ENCODE data around the gene TAS2R10.
"Not testable (repeated sequence)": the region's sequence is repeated elsewhere in the genome, so short reads cannot be mapped to it uniquely, and the experiment has no call there.

TAS2R10 gene

DNA sequence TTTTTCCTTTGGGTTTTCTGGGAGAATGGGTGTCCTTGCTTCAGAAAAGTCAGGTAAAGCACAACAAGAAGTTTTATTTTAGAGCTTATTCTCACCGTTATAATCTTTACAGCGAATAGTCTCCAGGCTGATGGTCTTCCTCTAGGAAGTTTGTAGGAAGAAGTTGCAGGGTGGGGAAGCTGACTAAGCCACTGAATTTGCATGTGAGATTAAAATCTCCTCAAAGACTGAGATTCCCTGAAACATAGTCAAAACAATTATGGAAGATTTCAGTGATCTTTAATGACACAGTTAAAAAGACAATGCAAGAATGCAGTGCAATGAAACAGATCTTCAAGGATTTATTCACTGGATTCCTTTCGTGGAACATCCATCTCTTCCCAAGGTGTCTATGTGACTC, 1.2 kb downstream of the TAS2R10 start:
- in situ Hi-C loops (cut with HindIII; ENCODE audit: low pct_unique_long_range_greater_than_20kb, low sequenced_read_pairs), result no loop called here
- TF ChIP-seq JUND (IDR thresholded peaks at IDR 0.05; ENCODE audit: low read depth), result no peak

DNA sequence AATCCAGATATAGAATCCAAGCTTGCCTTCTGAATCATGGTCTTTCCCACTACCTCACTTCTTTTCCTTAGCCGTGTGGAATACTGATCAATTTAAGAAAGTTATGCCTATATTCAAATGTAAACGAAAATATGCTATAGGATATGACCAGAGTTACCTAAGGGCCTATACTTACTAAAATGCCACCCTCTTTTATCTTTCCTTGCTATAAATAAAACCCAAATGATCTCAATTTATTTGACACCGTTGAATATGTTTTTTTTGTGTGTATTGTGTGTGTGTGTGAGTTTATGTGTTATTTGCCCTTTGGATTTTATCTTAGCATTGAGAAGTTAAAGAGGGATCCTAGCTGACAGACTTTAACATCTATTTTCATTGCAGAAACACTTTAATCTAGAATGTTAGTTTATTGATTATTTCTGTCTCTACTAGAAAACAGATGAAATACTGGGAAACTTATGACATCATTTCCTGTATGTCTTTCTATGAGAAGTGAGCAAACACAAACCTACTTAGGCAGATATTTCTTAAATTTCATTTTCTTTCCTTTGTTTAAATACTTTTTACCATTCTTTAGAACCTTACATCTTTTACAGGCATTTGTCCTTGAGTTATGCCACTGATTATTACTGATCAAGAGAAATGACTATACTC, 14.1 kb downstream of the TAS2R10 start:
- in situ Hi-C loops (cut with HindIII; ENCODE audit: low pct_unique_long_range_greater_than_20kb, low sequenced_read_pairs), result no loop called here
- no peak for TF ChIP-seq JUND (IDR thresholded peaks at IDR 0.05; ENCODE audit: low read depth)

More for the DNA sequence above, 1.2 kb downstream of the TAS2R10 start:
- DNase-seq (ENCODE audit: low read depth in 1 of 2, low spot score in 1 of 2), result no peak

DNA sequence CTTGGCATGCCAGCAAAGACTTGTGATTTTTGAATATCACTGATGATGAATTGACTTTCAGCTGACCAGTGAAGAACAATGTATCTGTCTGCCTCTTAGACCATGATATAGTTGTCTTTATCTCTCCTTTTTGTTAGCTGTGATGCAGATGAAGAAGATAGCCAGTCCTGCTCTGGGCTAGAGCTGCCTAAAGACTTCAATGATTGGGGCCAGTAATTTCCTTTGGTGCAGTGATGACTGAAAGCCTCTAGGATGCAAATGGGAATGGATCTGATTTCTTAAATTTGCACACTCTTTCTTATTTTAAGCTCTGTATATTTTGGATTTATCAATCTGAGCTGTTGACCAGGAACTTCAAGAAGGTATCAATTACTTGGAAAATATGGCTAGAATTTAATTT, 16.1 kb downstream of the TAS2R10 start, which contains the start of gene TAS2R9:
TAS2R9 (minus strand) TSS at position 101 of the 400 bp plus-strand sequence; CDS start at position 8, 93 bp downstream.
- DNase-seq (ENCODE audit: low read depth in 1 of 2, low spot score in 1 of 2), result no peak
- in situ Hi-C loops (cut with HindIII; ENCODE audit: low pct_unique_long_range_greater_than_20kb, low sequenced_read_pairs), result no loop called here
- no peak for TF ChIP-seq JUND (IDR thresholded peaks at IDR 0.05; ENCODE audit: low read depth)

More for the DNA sequence above, 14.1 kb downstream of the TAS2R10 start:
- DNase-seq (ENCODE audit: low read depth in 1 of 2, low spot score in 1 of 2), result no peak

DNA sequence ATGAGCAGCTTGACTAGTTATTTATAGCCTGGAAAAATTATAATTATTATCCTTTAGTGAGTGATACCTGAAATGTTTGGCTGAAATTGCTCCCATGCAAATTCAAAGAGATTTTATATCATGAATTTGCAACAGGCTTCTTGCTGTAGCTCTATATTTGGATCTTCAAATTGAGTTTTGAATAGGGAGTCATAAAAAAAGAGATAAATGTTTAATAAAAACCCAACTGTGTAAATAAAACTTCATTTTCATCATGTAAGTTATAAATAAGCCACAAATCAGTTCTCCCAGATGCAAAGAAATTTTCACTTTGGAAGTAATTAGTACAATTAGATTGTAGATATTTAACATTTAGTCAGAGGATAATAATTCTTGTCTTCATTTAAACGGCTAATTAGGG, 19.0 kb downstream of the TAS2R10 start, which contains the start of gene TAS2R8:
TAS2R8 (minus strand) TSS at position 101 of the 400 bp plus-strand sequence. CDS start 306 bp downstream, outside the sequence.
- DNase-seq (ENCODE audit: low read depth in 1 of 2, low spot score in 1 of 2), result no peak
- no peak for TF ChIP-seq JUND (IDR thresholded peaks at IDR 0.05; ENCODE audit: low read depth)
- in situ Hi-C loops (cut with HindIII; ENCODE audit: low pct_unique_long_range_greater_than_20kb, low sequenced_read_pairs), result no loop called here

DNA sequence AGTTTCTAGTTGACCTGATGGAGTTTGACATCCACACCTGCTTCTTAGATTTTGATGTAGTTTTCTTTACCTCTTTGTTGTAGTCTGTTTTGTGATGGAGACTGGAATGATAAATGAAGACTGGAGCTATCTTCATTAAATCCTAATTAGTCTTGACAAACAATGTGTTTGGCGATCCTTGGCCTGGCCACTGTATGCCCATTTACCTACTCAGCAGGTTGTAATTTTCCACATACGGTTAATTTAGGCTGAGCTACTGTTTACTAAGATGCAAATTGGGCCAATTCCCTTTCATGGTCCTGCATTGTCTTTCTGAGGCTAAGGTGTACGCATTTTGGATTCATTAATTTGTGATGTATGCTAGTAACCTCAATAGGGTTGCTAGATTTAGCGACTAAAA, 23.6 kb downstream of the TAS2R10 start, which contains the start of gene TAS2R7:
TAS2R7 (minus strand) TSS at position 41 of the 400 bp plus-strand sequence. CDS start 57 bp downstream, outside the sequence.
- TF ChIP-seq JUND (IDR thresholded peaks at IDR 0.05; ENCODE audit: low read depth), result no peak
- DNase-seq (ENCODE audit: low read depth in 1 of 2, low spot score in 1 of 2), result no peak
- in situ Hi-C loops (cut with HindIII; ENCODE audit: low pct_unique_long_range_greater_than_20kb, low sequenced_read_pairs), result no loop called here

DNA sequence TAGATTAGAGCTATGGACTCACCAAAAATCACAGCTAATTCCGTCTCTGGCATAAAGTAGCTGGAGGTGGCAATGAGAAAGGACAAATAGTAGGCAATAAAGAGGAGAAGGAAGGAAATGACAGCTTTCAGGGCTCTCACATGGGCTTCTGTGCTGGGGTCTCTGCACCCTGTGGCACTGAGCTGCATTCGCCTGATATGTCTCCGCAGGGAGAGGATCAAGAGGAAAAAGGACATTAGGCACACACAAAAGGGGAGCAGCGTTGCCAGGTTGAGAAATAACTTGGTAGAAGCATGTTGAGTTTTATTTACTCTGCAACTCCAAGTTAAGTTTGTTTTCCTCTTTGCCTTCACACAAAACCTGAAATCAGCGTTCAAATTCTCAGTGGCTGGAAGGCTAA, 24.4 kb downstream of the TAS2R10 start:
- TF ChIP-seq JUND (IDR thresholded peaks at IDR 0.05; ENCODE audit: low read depth), result no peak
- in situ Hi-C loops (cut with HindIII; ENCODE audit: low pct_unique_long_range_greater_than_20kb, low sequenced_read_pairs), result no loop called here
- no peak for DNase-seq (ENCODE audit: low read depth in 1 of 2, low spot score in 1 of 2)

DNA sequence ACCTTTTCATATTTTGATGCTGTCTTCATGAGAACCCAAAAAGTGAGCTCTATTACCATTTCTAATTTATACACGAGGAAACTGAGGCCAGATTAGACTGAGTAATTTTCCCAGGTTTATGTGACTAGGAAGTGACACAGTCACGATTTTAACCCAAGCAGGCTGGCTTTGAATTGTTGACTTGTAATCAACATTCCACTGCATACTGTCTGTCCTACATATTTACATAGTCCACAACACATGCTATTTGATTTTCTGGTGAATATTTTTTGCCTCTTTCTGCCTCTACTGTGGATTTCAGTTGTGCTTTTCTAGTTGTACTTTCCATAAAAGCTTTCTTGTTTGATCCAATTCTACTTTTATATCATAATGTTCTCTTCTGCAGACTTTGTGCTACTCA, 31.9 kb downstream of the TAS2R10 start:
- in situ Hi-C loops (cut with HindIII; ENCODE audit: low pct_unique_long_range_greater_than_20kb, low sequenced_read_pairs), result no loop called here

DNA sequence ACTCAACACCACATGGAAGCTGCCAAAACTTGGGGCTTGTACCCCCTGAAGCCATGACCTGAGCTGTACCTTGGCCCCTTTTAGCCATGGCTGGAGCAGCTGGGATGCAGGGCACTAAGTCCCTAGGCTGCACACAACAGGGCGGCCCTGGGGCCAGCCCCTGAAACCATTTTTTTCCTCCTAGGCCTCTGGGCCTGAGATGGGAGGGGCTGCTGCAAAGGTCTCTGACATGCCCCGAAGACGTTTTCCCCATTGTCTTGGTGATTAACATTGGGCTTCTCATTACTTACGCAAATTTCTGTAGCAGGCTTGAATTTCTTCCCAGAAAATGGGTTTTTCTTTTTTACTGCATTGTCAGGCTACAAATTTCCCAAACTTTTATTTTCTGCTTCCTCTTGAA, 34.4 kb downstream of the TAS2R10 start:
- in situ Hi-C loops (cut with HindIII; ENCODE audit: low pct_unique_long_range_greater_than_20kb, low sequenced_read_pairs); DNase-seq (ENCODE audit: low read depth in 1 of 2, low spot score in 1 of 2): not testable (repeated sequence)

More for the DNA sequence above, 31.9 kb downstream of the TAS2R10 start:
- DNase-seq (ENCODE audit: low read depth in 1 of 2, low spot score in 1 of 2), result no peak
- TF ChIP-seq JUND (IDR thresholded peaks at IDR 0.05; ENCODE audit: low read depth), result no peak

DNA sequence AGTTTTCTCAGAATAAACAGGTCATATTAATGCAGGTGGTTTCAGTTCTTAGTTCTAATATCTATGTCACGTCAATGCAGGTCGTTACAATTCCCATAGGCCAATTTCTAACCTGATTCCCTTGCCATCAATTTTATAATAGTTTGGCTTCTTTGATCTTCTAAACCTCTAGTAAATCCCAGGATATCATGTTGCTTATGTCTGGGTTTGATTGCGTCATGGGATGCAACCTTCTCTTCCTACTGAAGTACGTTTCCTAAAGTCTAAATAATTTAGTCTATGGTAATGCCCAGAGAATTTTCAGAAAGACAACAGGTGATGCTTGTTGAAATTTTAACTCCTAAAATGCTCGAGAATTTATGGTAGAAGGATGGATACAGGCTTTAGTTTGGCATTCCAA, 42.9 kb downstream of the TAS2R10 start:
- in situ Hi-C loops (cut with HindIII; ENCODE audit: low pct_unique_long_range_greater_than_20kb, low sequenced_read_pairs), result no loop called here
- no peak for TF ChIP-seq JUND (IDR thresholded peaks at IDR 0.05; ENCODE audit: low read depth)

DNA sequence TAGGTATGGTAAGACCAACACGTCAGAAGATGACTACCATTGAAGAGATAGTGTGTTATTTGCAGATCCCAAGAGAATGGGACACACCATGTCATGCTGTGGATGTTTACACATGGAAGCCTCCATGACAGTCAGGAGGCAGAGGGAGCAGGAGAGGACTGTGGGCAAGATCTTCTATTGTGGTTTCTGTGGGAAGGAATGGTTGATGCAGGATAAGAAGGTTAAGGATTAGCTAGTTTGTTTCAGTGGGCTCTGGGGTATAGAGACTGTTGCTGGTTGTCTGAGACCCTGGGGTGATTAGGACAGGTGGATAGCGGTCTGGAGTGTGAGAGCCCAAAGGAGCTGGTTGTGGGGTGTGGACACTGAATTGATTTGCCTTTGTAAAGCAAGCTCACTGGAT, 47.1 kb downstream of the TAS2R10 start:
- in situ Hi-C loops (cut with HindIII; ENCODE audit: low pct_unique_long_range_greater_than_20kb, low sequenced_read_pairs), result no loop called here
- no peak for TF ChIP-seq JUND (IDR thresholded peaks at IDR 0.05; ENCODE audit: low read depth)
- DNase-seq (ENCODE audit: low read depth in 1 of 2, low spot score in 1 of 2), result no peak

More for the DNA sequence above, 42.9 kb downstream of the TAS2R10 start:
- DNase-seq (ENCODE audit: low read depth in 1 of 2, low spot score in 1 of 2), result no peak
